Measurements from ENCODE around the gene TAS2R3. TPM values are rescaled to one million over a fixed set of nuclear protein-coding genes. Genes with fewer than 3 reads are reported as not detected.

Gene TAS2R3
- total and polyA plus RNA-seq, 2 of the 13 experiments (the other 11 are each of a cell fraction or from before 2014, with no cell fraction given), result 0.74 to 1.1 TPM

- Histone ChIP-seq H2AFZ (ENCODE audit: low read length) (peak overlapping the region; percentile 61), H3K9ac (ENCODE audit: insufficient read depth, low read depth, low read length) (peak overlapping the region; percentile 82), H3K4me2 (ENCODE audit: low read depth, low read length) (peak overlapping the region; percentile 85), H3K4me3 (replicated peaks in 1 of 3; ENCODE audit: insufficient read depth in 1 of 3, low read depth in 2 of 3, low read length in 3 of 3) (peak overlapping the region; percentile 84 to 93 (median 85)), H4K20me1 (ENCODE audit: insufficient read depth, low read length) (no peaks in the 10 kb centered on the region), H3K4me1 (ENCODE audit: insufficient read depth, low read length) (peaks cover 29% of the 10 kb centered on the region), H3K27me3 (ENCODE audit: control insufficient read depth in 1 of 2, insufficient read depth in 2 of 2, low read length in 2 of 2) (no peaks in the 10 kb centered on the region; a peak in 1 of 5 replicates), H3K79me2 (ENCODE audit: insufficient read depth, low read length) (peaks cover 32% of the 10 kb centered on the region), H3K36me3 (replicated peaks in 1 of 2; ENCODE audit: control insufficient read depth in 1 of 2, insufficient read depth in 2 of 2, low read length in 2 of 2) (peaks cover 10 to 31% of the 10 kb centered on the region in 2 experiments), H3K27ac (ENCODE audit: extremely low read length, insufficient read depth, low read length) (peak overlapping the region; percentile 81), H3K9me3 (ENCODE audit: low read length) (no peaks in the 10 kb centered on the region)
- ATAC-seq (peak; percentile 82), DNase-seq (ENCODE audit: low spot score) (no peak), FAIRE-seq (no peak)
- BruUV-seq (replicated peaks), result TSS peak; percentile 80
- intact Hi-C loops (cut with micrococcal nuclease; ENCODE audit: unreplicated experiment) (loop anchor here (1.0 to 2.0 kb wide), 3 partner anchors 42 to 187 kb away; partner anchors contain the start of gene AGK), in situ Hi-C loops (cut with HindIII; ENCODE audit: extremely low pct_ligation_motif_present, low pct_unique_long_range_greater_than_20kb) (loop anchor here (10.0 kb wide), 1 partner anchor 84 kb away; no protein-coding TSS in a partner anchor)
- ChIA-PET CTCF (ENCODE audit: low intra/inter-chr PET ratio, low total read pairs) (interaction anchor here (2.5 kb wide), 1 partner anchor 84 kb away, joined by 16 read pairs; no protein-coding TSS in a partner anchor), POLR2A (interaction anchor here (0.8 to 2.1 kb wide), 6 partner anchors 23 to 724 kb away, joined by 3 to 18 read pairs (median 6); partner anchors contain the start of genes AGK, DENND11 and MRPS33)
- 0% methylated on average over 6 of the region's 6 CpGs for WGBS (ENCODE audit: low lambda C conversion rate)
- no peak for TF ChIP-seq MLX (CRISPR knock-in tag; IDR thresholded peaks at IDR 0.05)
- TF ChIP-seq MXD4 (CRISPR knock-in tag; IDR thresholded peaks at IDR 0.05), result no peak
- TF ChIP-seq ZNF841 (CRISPR knock-in tag; IDR thresholded peaks at IDR 0.05; ENCODE audit: borderline replicate concordance), result no peak
- TF ChIP-seq ZNF281 (CRISPR knock-in tag; IDR thresholded peaks at IDR 0.05; ENCODE audit: borderline replicate concordance), result no peak
- no peak for TF ChIP-seq ZNF609 (CRISPR knock-in tag; IDR thresholded peaks at IDR 0.05; ENCODE audit: borderline replicate concordance)
- no peak for TF ChIP-seq ZNF660 (CRISPR knock-in tag; IDR thresholded peaks at IDR 0.05; ENCODE audit: borderline replicate concordance, low read depth)
- TF ChIP-seq RFX5 (IDR thresholded peaks at IDR 0.05; ENCODE audit: low read depth, low read length), result no peak
- no peak for TF ChIP-seq ZNF292 (CRISPR knock-in tag; IDR thresholded peaks at IDR 0.05; ENCODE audit: borderline replicate concordance, low read depth)
- TF ChIP-seq MXD3 (CRISPR knock-in tag; IDR thresholded peaks at IDR 0.05), result no peak
- TF ChIP-seq HDAC2 (CRISPR knock-in tag; IDR thresholded peaks at IDR 0.05), result no peak
- no peak for TF ChIP-seq TOPORS (CRISPR knock-in tag; IDR thresholded peaks at IDR 0.05)
- no peak for TF ChIP-seq HINFP (CRISPR knock-in tag; IDR thresholded peaks at IDR 0.05; ENCODE audit: low read depth)
- TF ChIP-seq CBX5 (CRISPR knock-in tag; IDR thresholded peaks at IDR 0.05; ENCODE audit: borderline replicate concordance), result no peak
These were observed 25.3 kb upstream of the TAS2R3 start for GRCh38 chr7:141738592-141739013.
